MM.1S (cell line): ENCODE measurements around the gene PLD3.

Experiments
- CTCF ChIP-seq: fragments of 300-600 bp; sonication (generic); IDR thresholded peaks from 2 replicates; pipeline ENCODE4 v1.5.1; 2016; ENCODE audit warnings: antibody characterized with exemption, low read length, mixed read lengths
- EZH2 ChIP-seq: fragments of 300-600 bp; sonication (generic); optimal IDR thresholded peaks from 2 replicates; pipeline ENCODE3; 2017; ENCODE audit warnings: low read depth, mild to moderate bottlenecking, antibody characterized with exemption, low read length, mixed read lengths
- EZH2phosphoT487 ChIP-seq: fragments of 300-600 bp; sonication (generic); IDR thresholded peaks from 2 replicates; pipeline ENCODE4 v1.6.1; 2018; ENCODE audit warnings: antibody characterized with exemption, low read length

GRCh38 chr19:40380199-40381037, 31.9 kb downstream of the PLD3 start:
- TF ChIP-seq CTCF (no peak), EZH2phosphoT487 (no peak), EZH2 (no peak)
